Effector memory CD8-positive, alpha-beta T cell (primary cell): Measurements from ENCODE around the gene CDC42BPA.
"Not testable (repeated sequence)": the region's sequence is repeated elsewhere in the genome, so short reads cannot be mapped to it uniquely, and the experiment has no call there.

Experiments
- ATAC-seq: fragments of 150-1000 bp; cut with Tn5 transposase; replicated peaks from 2 replicates; pipeline ENCODE4 v1.10.0; 2021; ENCODE audit warnings: mild to moderate bottlenecking, moderate library complexity
- DNase-seq, 3 experiments: peaks; one replicate each; pipeline ENCODE4 v3.0.0; 2021
- H3K27ac Mint-ChIP-seq, 2 donors: one replicate each; pipeline ENCODE4 v1.8.0; 2022; ENCODE audit warnings: mild to moderate bottlenecking in 2 of 2, mixed read lengths in 2 of 2, moderate library complexity in 2 of 2
- H3K27me3 Mint-ChIP-seq, 2 donors: one replicate each; pipeline ENCODE4 v1.8.0; 2022; ENCODE audit warnings: mixed read lengths in 2 of 2
- H3K36me3 Mint-ChIP-seq: one replicate; pipeline ENCODE4 v1.8.0; 2022; ENCODE audit warnings: mild to moderate bottlenecking, moderate library complexity, mixed read lengths; ENCODE audit not compliant: insufficient read depth
- H3K4me1 Mint-ChIP-seq, 2 donors: one replicate each; pipeline ENCODE4 v1.8.0; 2022; ENCODE audit warnings: low read depth in 2 of 2, mixed read lengths in 2 of 2
- H3K4me3 Mint-ChIP-seq, 2 donors: one replicate each; pipeline ENCODE4 v1.8.0; 2022; ENCODE audit warnings: mild to moderate bottlenecking in 2 of 2, mixed read lengths in 2 of 2, moderate library complexity in 2 of 2
- H3K9me3 Mint-ChIP-seq, 2 donors: one replicate each; pipeline ENCODE4 v1.8.0; 2022; ENCODE audit warnings: mixed read lengths in 2 of 2

Gene CDC42BPA

DNA sequence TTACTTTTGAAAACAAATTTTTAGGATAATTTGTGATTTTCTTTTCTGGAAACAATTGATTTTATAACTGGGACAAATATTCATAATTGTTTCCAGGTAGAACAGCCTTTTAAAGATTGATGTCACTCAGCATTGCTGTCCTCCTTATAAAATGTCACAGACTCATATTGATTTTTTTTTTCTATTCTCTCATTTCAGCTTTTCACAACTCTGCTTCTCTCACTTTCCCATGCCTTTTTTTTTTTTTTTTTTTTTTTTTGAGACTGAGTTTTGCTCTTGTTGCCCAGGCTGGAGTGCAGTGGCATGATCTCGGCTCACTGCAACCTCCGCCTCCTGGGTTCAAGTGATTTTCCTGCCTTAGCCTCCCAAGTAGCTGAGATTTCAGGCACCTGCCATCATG, 33.9 kb upstream of the CDC42BPA start:
- ATAC-seq, H3K9me3 Mint-ChIP-seq, DNase-seq, H3K4me1 Mint-ChIP-seq, H3K36me3 Mint-ChIP-seq, H3K4me3 Mint-ChIP-seq, H3K27ac Mint-ChIP-seq: not testable (repeated sequence)
- peaks cover 4 to 48% of the 10 kb centered on the region in 2 donors for H3K27me3 Mint-ChIP-seq

DNA sequence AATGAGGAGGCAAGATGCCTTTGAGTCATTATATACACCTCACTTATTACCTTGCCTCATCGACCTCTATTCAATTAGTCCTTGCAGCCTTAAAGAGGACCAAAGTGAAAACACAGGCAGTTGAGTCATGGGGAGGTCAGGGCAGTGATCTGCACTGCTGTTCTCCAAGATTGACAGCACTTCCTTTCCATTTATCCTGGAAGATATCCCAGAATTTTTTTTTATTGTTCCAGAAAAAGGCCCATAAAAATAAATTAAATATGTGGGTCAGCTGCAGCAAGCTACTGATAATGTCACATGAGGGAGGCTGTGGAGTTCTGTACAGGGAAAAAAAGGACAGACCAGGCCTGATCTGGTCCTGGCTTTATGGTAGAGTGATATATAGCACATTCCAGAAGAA, 33.2 kb upstream of the CDC42BPA start:
- no peaks in the 10 kb centered on the region for H3K36me3 Mint-ChIP-seq
- peaks cover 4 to 43% of the 10 kb centered on the region in 2 donors for H3K27me3 Mint-ChIP-seq
- H3K27ac Mint-ChIP-seq: no peak overlapping the region
- DNase-seq (no peak), ATAC-seq (no peak)
- no peaks in the 10 kb centered on the region for H3K9me3 Mint-ChIP-seq
- H3K4me1 Mint-ChIP-seq: no peaks in the 10 kb centered on the region
- no peak overlapping the region for H3K4me3 Mint-ChIP-seq

DNA sequence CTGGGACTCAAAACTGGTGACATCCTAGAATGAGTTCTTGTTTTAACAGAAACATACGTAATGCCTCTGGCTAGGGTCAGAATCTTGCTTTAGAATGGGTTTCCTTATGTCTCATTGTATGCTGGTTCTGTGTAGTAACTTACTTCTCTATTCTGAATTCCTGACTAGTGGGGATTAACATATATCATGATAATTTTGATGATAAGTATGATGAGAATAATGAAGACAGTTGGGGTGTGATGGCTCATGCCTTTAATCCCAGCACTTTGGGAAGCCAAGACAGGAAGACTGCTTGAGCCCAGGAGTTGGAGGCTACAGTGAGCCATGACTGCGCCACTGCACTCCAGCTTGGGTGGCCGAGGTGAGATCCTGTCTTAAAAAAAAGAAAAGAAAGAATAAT, 31.7 kb upstream of the CDC42BPA start:
- Mint-ChIP-seq H3K4me1 (no peaks in the 10 kb centered on the region), H3K27me3 (peaks cover 4 to 33% of the 10 kb centered on the region in 2 donors), H3K9me3 (no peaks in the 10 kb centered on the region), H3K27ac (no peak overlapping the region), H3K36me3 (no peaks in the 10 kb centered on the region), H3K4me3 (no peak overlapping the region)
- no peak for DNase-seq
- ATAC-seq: no peak

DNA sequence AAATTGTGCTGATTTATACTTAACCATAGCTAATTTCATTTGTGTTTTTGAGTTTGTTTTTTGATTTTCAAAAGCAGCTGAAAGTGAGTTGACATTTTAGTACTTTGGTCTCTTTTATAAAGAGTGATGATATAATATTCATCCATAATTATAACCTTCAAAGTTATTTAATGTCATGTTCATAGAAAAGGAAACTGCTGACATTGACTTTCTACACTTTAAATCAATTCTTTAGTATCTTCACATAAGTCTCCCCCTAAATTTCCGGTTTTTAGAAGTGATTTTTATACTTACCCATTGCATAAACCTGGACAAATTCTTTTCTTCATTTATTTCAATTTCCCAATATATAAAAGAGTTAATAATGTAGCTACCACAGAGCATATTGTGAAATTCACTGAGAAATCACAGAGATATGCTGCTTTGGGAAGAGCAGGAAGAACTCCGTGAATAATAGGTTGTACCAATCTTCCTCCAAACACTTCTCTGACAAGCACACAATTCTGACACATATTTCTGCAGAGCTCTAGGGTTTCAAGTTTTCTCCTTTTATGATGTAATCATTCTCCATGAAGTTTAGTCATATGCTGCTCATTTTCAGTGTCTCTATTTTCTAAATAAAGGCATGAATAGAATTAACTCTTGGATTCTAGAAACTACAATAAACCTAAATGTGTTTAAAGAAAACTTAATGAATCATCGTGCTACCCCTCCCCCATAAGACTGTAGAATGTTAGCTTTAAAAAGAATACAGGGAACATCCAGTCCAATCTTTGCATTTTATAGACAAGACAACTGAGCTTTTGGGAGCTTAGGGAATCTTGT, 25.6 kb upstream of the CDC42BPA start:
- no peak for ATAC-seq
- Mint-ChIP-seq H3K4me3 (no peak overlapping the region), H3K36me3 (no peaks in the 10 kb centered on the region), H3K9me3 (no peaks in the 10 kb centered on the region), H3K27me3 (peaks cover 6% of the 10 kb centered on the region in 2 donors), H3K4me1 (no peaks in the 10 kb centered on the region), H3K27ac (no peak overlapping the region)
- DNase-seq: no peak

DNA sequence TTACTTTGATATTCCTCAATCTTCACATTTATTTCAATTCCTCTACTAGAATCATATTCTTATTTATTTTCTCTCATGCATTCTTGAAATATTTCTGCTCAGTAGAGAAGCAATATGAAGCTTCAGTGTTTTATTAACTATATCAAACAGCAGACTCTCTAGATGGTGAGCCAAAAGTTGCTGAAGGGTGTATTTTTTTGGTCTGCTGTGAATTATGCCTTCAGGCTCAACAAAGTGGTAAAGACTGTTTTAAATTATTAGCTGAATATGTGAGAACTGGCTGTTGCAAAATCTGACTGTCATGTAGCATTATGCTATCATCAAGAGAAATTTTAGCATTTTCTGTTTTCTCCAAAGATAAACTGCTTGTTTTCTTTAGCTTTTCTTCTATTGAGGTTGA, 24.9 kb upstream of the CDC42BPA start:
- no peak overlapping the region for H3K4me3 Mint-ChIP-seq
- ATAC-seq (no peak), DNase-seq (no peak)
- H3K27me3 Mint-ChIP-seq: peaks cover 6% of the 10 kb centered on the region in 2 donors
- no peaks in the 10 kb centered on the region for H3K9me3 Mint-ChIP-seq
- no peaks in the 10 kb centered on the region for H3K36me3 Mint-ChIP-seq
- H3K4me1 Mint-ChIP-seq: no peaks in the 10 kb centered on the region
- H3K27ac Mint-ChIP-seq: no peak overlapping the region

DNA sequence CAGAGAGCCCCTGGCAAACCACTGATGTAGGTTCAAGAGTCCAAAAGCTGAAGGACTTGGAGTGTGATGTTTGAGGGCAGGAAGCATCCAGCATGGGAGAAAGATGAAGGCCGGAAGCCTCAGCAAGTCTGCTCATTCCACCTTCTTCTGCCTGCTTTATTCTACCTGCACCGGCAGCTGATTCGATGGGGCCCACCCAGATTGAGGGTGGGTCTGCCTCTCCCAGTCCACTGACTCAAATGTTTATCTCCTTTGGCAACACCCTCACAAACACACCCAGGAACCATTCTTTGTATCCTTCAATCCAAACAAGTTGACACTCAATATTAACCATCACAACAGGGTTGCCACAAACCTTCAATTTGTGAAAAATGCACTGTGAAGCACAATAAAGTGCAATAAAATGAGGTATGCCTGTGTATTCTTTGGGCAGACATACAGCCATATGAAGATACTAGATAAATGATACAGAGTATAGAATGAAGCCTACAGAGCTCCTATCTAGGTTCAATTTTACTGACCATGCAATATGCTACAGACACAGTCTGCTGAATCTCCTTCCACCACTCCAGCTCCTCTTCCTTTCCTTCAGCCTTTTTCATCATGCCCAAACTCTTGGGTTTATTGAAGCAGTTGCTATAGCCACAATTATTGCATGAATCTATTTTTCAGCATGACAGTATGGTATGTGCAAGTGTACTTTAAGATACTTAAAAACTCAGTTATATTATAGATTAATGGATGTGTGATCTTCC, 24.0 kb upstream of the CDC42BPA start:
- DNase-seq (no peak), ATAC-seq (no peak)
- Mint-ChIP-seq H3K27me3 (peaks cover 0 to 6% of the 10 kb centered on the region in 2 donors), H3K4me1 (no peaks in the 10 kb centered on the region), H3K36me3 (no peaks in the 10 kb centered on the region), H3K4me3 (no peak overlapping the region), H3K27ac (no peak overlapping the region), H3K9me3 (no peaks in the 10 kb centered on the region)

DNA sequence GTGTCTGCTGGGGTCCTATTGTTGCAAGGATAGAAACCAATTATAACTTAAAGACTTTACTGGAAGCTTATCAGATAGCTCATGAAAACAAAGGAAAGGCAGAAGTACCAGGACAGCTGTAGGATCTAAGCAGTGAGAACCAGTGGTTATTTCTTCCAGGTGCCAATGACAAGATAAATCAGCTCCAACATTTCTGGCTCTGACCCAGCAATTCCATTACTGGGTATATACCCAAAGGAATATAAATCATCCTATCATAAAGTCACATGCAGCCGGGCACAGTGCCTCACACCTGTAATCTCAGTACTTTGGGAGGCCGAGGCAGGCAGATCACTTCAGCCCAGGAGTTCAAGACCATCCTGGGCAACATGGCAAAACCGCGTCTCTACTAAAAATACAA, 17.8 kb upstream of the CDC42BPA start:
- peaks cover 11 to 31% of the 10 kb centered on the region in 2 donors for H3K27me3 Mint-ChIP-seq
- H3K4me3 Mint-ChIP-seq, H3K27ac Mint-ChIP-seq, H3K36me3 Mint-ChIP-seq, H3K9me3 Mint-ChIP-seq, ATAC-seq, H3K4me1 Mint-ChIP-seq, DNase-seq: not testable (repeated sequence)

DNA sequence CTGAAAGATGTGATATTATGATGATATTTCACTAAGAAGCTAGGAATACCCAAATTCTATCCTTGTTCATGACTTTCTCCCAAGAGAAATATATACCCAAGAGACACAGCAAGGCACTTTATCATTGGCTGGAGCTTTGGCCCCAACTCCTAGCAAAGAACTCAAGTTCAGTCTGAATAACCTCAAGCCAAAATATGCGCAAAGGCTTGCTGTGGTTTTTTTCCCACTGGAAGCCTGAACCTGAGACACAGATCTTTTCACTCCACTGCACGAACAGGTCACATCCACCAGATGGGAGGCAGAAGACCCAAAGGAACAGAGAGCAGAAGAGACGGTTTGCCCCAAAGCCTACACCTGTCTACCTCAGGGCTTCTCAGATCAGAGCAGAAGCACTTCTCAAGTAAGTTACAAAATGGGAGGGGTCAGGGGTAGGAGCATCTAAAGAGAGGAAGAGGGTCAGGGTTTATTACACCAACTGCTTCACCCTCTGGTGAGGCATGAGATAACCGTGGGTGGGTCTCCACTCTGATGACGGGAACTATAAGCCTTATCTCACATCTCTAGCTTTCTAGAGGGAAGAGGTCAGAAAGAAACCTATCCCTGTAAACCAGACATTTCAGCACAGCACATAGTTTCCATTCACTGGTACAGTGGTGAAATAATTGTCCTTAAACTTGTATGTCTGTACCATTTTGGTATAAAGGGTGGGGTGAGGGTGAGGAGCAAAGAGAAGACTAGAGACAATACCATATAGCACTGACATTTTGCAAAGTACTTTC, 17.1 kb upstream of the CDC42BPA start:
- no peaks in the 10 kb centered on the region for H3K9me3 Mint-ChIP-seq
- H3K27me3 Mint-ChIP-seq: peaks cover 14 to 36% of the 10 kb centered on the region in 2 donors
- H3K4me3 Mint-ChIP-seq: no peak overlapping the region
- ATAC-seq (no peak), DNase-seq (no peak)
- H3K36me3 Mint-ChIP-seq: no peaks in the 10 kb centered on the region
- no peaks in the 10 kb centered on the region for H3K4me1 Mint-ChIP-seq
- no peak overlapping the region for H3K27ac Mint-ChIP-seq

DNA sequence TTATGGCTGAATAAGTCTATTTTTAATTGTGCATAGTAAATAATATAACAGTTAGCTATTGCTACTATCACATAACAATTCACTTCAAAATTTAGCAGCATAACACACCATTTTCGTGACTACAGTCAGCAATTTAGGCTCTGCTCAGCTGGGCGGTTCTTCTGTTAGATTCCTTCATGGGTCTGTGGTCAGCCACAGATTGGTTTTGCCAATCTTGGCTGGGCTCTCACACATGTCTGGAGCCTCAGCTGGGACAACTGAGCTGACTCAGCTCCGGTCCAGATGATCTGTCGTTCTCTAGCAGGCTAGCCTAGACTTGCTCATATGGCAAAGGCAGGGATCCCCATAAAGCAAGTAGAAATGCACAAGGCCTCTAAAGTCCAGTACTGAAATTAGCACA, 15.1 kb upstream of the CDC42BPA start:
- no peak overlapping the region for H3K4me3 Mint-ChIP-seq
- no peak for ATAC-seq
- no peak for DNase-seq
- no peak overlapping the region for H3K27ac Mint-ChIP-seq
- H3K9me3 Mint-ChIP-seq: no peaks in the 10 kb centered on the region
- H3K27me3 Mint-ChIP-seq: peaks cover 21 to 47% of the 10 kb centered on the region in 2 donors
- H3K36me3 Mint-ChIP-seq: no peaks in the 10 kb centered on the region
- no peaks in the 10 kb centered on the region for H3K4me1 Mint-ChIP-seq

DNA sequence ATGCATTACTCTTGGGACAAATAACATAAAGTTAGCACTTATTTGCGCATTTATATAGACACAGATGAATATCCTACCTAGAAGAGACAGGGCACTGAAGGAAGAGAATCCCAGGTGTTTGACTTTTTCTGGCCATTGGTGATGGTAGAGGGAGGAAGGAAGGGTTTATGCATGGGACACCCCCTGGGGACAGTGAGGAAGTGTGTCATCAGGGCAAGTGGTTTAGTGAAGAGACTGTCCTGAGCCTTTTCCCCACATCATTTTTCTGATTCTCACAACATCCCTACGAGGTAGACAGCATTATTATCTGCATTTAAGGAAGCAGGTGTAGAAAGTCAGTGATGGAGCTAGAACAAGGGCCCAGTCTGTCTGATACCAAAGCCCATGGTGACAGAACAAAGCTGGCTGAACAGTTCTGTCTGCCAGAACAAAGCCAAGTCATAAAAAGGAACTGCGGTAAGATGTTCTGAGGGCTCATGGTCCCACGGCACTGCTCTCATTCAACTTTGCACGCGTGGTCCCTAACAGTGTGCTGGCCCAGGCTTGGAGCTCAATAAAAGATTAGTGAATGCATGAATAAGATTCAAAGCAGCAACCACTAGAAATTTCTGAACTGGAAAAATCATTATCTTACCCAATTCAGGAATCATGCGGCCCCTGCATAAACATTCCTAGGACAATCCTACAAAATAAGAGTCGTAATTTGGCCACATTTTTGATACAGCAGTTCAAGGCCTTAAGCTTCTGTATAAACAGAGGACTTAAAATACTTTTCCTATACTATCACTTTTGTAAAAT, 12.2 kb upstream of the CDC42BPA start:
- no peak for DNase-seq
- Mint-ChIP-seq H3K36me3 (no peaks in the 10 kb centered on the region), H3K4me3 (no peak overlapping the region), H3K27ac (no peak overlapping the region), H3K9me3 (no peaks in the 10 kb centered on the region), H3K27me3 (peaks cover 21 to 35% of the 10 kb centered on the region in 2 donors), H3K4me1 (no peaks in the 10 kb centered on the region)
- no peak for ATAC-seq

DNA sequence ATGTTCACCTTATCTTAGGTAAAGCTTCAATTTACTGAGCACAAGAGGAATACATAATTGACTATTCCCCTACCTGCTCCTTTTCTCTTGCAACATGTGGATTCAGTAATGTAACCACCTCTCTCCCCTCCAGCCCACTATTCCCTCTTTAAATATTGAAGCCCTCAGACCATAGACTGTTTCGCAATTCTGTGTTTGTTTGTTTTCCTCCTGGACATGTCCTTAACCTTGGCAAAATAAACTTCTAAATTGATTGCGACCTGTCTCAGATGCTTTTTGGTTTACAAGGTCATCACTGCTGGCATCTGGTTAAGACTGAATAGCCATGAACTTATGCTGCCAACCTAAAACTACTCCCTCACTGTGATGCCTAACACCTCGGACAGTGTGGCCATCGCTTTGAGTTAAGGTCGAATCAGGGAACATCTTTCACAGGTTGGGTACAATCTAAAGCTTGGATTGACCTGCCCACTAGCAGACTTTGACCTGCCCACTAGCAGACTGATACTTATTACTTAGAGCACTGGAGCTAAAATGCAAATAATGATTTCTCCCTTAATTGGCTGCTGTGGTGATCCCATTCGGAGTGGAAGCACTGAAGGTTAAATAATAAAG, 10.2 kb upstream of the CDC42BPA start:
- no peak overlapping the region for H3K27ac Mint-ChIP-seq
- DNase-seq (no peak), ATAC-seq (no peak)
- no peaks in the 10 kb centered on the region for H3K36me3 Mint-ChIP-seq
- no peaks in the 10 kb centered on the region for H3K4me1 Mint-ChIP-seq
- H3K4me3 Mint-ChIP-seq: no peak overlapping the region
- H3K27me3 Mint-ChIP-seq: peaks cover 29 to 38% of the 10 kb centered on the region in 2 donors
- H3K9me3 Mint-ChIP-seq: no peaks in the 10 kb centered on the region

DNA sequence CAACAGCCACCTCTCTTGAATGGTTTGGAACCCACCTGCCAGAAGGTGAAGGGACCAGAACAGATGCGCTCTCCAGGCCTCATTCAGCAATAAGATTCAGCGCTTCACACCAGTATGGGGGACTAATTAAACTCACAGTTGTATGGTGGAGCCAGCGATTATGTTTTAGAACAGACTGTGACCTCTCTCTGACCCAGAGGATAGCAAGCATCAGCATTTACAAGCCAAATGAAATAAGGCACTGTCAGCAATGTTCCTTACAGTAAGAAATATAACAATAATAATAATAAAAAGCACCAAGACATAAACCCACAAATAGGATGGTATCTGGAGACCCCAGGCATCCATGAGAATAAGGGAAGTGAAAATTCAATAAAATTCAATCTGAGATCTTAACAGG, 6.9 kb upstream of the CDC42BPA start:
- H3K4me3 Mint-ChIP-seq: no peak overlapping the region
- peaks cover 47 to 50% of the 10 kb centered on the region in 2 donors for H3K27me3 Mint-ChIP-seq
- no peak overlapping the region for H3K27ac Mint-ChIP-seq
- H3K9me3 Mint-ChIP-seq: no peaks in the 10 kb centered on the region
- no peaks in the 10 kb centered on the region for H3K36me3 Mint-ChIP-seq
- ATAC-seq (no peak), DNase-seq (no peak)
- H3K4me1 Mint-ChIP-seq: no peaks in the 10 kb centered on the region

DNA sequence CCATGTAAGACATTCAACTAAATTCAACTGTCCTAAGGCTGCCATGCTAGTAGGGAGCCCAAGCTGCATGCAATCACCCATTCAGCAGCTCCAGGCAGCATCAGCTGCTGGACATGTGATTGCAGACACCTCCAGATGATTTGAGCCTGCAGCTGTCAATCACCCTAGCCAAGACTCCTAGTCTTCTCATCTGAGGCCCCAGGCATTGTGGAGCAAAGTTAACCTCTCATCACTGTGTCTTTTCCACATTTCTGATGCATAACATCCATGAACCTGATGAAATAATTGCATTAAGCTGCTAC, 5.6 kb upstream of the CDC42BPA start:
- Mint-ChIP-seq H3K27ac (no peak overlapping the region), H3K27me3 (peaks cover 50 to 51% of the 10 kb centered on the region in 2 donors), H3K36me3 (no peaks in the 10 kb centered on the region), H3K4me3 (no peak overlapping the region), H3K4me1 (peaks cover 0 to 2% of the 10 kb centered on the region in 2 donors), H3K9me3 (no peaks in the 10 kb centered on the region)
- no peak for ATAC-seq
- DNase-seq: no peak
